ENCODE data around the gene ALPI.

DNA sequence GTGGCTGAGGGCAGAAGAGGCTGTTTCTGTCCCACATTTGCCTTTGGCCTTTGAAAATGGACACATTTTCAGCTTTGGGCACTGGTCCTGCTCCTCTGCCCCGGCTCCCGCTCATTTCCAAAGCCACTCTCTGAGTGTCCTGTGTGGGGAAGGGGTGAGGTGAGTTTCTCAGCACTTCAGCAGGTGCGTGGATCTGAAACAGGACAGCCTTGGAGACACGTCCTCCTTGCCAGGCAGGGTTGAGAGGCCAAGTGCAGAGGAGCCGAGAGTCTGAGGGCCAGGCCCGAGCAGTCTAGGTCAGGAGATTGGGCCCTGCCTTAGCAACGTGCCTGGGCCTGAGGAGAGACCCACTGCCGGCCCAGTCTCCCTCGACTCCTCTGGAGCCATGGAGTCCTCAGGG, 21.9 kb upstream of the ALPI start:
- TF ChIP-seq CTCF (IDR thresholded peaks at IDR 0.05) (no peak), POLR2A (IDR thresholded peaks at IDR 0.05) (no peak)
